Activated CD8-positive, alpha-beta memory T cell treated with anti-CD3 and anti-CD28 coated beads, Interleukin-2, amount 50 U/mL, for 1 hour (primary cell): ENCODE data around the gene MYH9.
A peak's percentile ranks its signal among the peaks of the same experiment; 100 is the strongest.
"Not testable (repeated sequence)": the region's sequence is repeated elsewhere in the genome, so short reads cannot be mapped to it uniquely, and the experiment has no call there.

Experiments used
- DNase-seq: peaks from one replicate; pipeline ENCODE4 v3.0.0-alpha.2; 2020; ENCODE audit errors: extremely low read depth

Gene MYH9

GRCh38 chr22:36387959-36388726, at the start of gene MYH9:
MYH9 (minus strand) TSS chr22:36387967; CDS start chr22:36349236, 38,731 bp downstream.
- peak; percentile 98 for DNase-seq

GRCh38 chr22:36435516-36436415, 48.0 kb upstream of the MYH9 start:
- peak; percentile 78 for DNase-seq

- no peak for DNase-seq
Observed at GRCh38 chr22:36433318-36434231, 45.8 kb upstream of the MYH9 start.

- no peak for DNase-seq
Observed at GRCh38 chr22:36432592-36433317, 45.0 kb upstream of the MYH9 start.

- no peak for DNase-seq
Observed at GRCh38 chr22:36431977-36432376, 44.2 kb upstream of the MYH9 start.

- DNase-seq = no peak
Observed at GRCh38 chr22:36430863-36431262, 43.1 kb upstream of the MYH9 start.

GRCh38 chr22:36427952-36428351, 40.2 kb upstream of the MYH9 start:
- not testable (repeated sequence) for DNase-seq

GRCh38 chr22:36425977-36426523, 38.3 kb upstream of the MYH9 start:
- no peak for DNase-seq

GRCh38 chr22:36424901-36425579, 37.3 kb upstream of the MYH9 start:
- no peak for DNase-seq

GRCh38 chr22:36424466-36424865, 36.7 kb upstream of the MYH9 start:
- DNase-seq = not testable (repeated sequence)

GRCh38 chr22:36423461-36424404, 36.0 kb upstream of the MYH9 start:
- DNase-seq = no peak

- DNase-seq = no peak
Observed at GRCh38 chr22:36422287-36423014, 34.7 kb upstream of the MYH9 start.

GRCh38 chr22:36419912-36420882, 32.4 kb upstream of the MYH9 start:
- no peak for DNase-seq

GRCh38 chr22:36419177-36419911, 31.6 kb upstream of the MYH9 start:
- no peak for DNase-seq

- no peak for DNase-seq
Observed at GRCh38 chr22:36417281-36417686, 29.5 kb upstream of the MYH9 start.

GRCh38 chr22:36415415-36416168, 27.8 kb upstream of the MYH9 start:
- DNase-seq = no peak
